ENCODE results near the gene MLLT10.
A peak's percentile ranks its signal among the peaks of the same experiment; 100 is the strongest.

The MLLT10 gene

DNA sequence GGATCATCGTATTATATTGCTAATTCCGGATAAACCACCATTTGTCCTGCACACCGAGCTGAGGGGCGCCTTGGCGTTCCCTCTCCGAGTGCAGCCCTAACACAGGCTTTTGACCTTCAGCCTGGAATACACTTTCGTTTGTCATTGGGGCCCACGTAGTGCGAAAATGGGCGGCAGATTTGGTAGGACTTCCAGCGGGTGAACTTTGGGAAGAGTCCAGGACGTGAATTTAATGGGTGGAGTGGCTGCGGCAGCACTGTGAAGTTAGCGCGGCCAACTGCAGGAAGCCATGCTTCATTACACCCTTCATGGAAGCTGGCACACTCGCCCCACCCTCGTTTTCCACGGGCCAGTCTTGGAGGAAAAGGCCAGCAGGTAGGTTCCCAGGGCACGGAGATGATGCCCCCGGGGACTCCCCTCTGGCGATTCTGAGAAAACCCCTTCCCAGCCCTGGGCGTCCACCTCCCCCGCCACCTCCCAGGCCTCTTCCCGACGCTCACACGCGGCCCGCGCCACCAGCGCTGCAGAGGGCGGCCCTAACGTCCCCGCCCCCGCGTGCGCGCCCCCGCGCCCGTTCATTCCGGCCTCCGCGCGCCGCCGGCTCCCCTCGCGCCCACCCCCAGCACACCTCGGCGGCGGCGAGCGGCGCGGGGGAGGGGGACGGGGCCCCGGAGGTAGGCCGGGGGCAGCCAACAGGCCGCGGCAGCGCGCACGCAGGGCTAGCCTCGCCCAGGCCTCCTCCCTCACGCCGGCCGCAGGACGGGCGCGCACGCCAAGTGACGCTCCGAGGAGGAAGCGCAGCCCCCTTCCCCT, at the start of gene MLLT10:
Gene MLLT10 (plus strand): TSS at position 766 of the 813 bp plus-strand sequence. CDS start 413 bp downstream, outside the sequence.
- Histone ChIP-seq H3K4me3 (peak within 1 kb of the TSS; percentile 83), H3K27ac (peak within 1 kb of the TSS; percentile 96), H3K36me3 (ENCODE audit: insufficient read depth, low read length) (peaks cover 4% of the 10 kb centered on the region), H3K9ac (ENCODE audit: insufficient read length) (peak within 1 kb of the TSS; percentile 87), H3K9me3 (ENCODE audit: low read depth, low read length) (no peaks in the 10 kb centered on the region)
- TF ChIP-seq POLR2AphosphoS5 (IDR thresholded peaks at IDR 0.05; ENCODE audit: borderline replicate concordance, low read depth, low read length) = peak; percentile 38
- TF ChIP-seq FOXP2 (optimal IDR thresholded peaks at IDR 0.05; ENCODE audit: control extremely low read depth, extremely low read length, insufficient read depth) = no peak
- no peak for DNase-seq (ENCODE audit: low read depth, low spot score)

DNA sequence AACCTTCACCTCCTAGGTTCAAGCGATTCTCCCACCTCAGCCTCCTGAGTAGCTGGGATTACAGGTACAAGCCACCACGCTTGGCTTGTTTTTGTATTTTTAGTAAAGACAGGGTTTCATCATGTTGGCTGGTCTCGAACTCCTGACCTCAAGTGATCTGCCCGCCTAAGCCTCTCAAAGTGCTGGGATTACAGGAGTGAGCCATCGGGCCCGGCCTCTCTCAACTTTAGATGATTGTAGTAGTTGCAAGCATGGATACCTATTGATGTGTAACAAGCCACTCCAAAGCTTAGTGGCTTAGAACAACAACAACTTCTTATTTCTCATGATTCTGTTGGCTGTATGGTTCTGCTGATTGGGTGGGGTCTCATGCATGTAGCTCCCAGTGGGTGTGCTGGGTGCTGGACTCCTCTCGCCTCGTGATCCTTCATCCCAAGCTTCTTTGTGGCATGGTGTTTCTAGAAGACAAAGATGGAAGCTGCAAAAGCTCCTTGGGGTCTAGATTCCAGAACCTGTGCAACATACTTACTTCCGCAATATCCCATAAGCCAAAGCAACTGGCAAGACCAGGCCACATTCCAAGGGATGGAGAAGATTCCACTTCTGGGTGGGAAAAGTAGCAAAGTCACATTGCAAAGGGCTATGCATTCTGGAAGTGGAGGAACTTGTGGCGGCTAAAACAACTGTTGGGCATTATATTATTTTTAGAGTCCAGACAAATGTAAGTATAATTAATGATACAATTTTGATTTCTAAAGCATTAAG, 46.4 kb upstream of the MLLT10 start:
- Histone ChIP-seq H3K4me3 (no peak overlapping the region), H3K9me3 (ENCODE audit: low read depth, low read length) (no peaks in the 10 kb centered on the region), H3K9ac (ENCODE audit: insufficient read length) (no peak overlapping the region), H3K27ac (no peak overlapping the region), H3K36me3 (ENCODE audit: insufficient read depth, low read length) (no peaks in the 10 kb centered on the region)
- no peak for TF ChIP-seq FOXP2 (optimal IDR thresholded peaks at IDR 0.05; ENCODE audit: control extremely low read depth, extremely low read length, insufficient read depth)
- no peak for TF ChIP-seq EZH2 (IDR thresholded peaks at IDR 0.05)
- TF ChIP-seq POLR2AphosphoS5 (IDR thresholded peaks at IDR 0.05; ENCODE audit: borderline replicate concordance, low read depth, low read length) = no peak
- no peak for DNase-seq (ENCODE audit: low read depth, low spot score)

GRCh38 chr10:21488246-21488956, 45.6 kb upstream of the MLLT10 start:
- no peak overlapping the region for H3K9ac ChIP-seq (ENCODE audit: insufficient read length)
- no peaks in the 10 kb centered on the region for H3K9me3 ChIP-seq (ENCODE audit: low read depth, low read length)
- no peak for TF ChIP-seq POLR2AphosphoS5 (IDR thresholded peaks at IDR 0.05; ENCODE audit: borderline replicate concordance, low read depth, low read length)
- no peak for TF ChIP-seq FOXP2 (optimal IDR thresholded peaks at IDR 0.05; ENCODE audit: control extremely low read depth, extremely low read length, insufficient read depth)
- TF ChIP-seq EZH2 (IDR thresholded peaks at IDR 0.05) = no peak
- peak overlapping the region; percentile 38; the same call in 1 of the 2 replicates for H3K4me3 ChIP-seq
- DNase-seq (ENCODE audit: low read depth, low spot score) = no peak
- H3K27ac ChIP-seq = no peak overlapping the region
- no peaks in the 10 kb centered on the region for H3K36me3 ChIP-seq (ENCODE audit: insufficient read depth, low read length)

DNA sequence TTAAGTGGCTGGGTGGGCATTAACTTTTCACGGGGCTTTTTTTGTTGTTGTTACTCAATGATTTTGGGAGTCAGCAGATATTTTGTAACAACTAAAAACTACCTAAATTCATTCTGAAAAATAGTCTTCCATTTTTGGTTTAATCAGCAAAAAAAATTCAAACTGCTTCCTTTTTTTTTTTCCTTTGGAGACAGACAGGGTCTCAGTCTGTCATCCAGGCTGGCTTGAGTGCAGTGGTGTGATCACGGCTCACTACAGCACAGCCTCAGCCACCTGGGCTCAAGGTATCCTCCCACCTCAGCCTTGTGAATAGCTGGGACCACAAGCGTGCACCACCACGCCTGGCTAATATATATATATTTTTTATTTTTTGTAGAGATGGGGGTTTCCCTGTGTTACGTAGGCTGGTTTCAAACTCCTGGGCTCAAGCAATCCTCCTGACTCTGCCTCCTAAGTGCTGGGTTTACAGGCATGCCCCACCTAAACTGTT, 45.0 kb upstream of the MLLT10 start:
- Histone ChIP-seq H3K9me3 (ENCODE audit: low read depth, low read length) (no peaks in the 10 kb centered on the region), H3K4me3 (peak overlapping the region; percentile 38; the same call in 1 of the 2 replicates), H3K27ac (no peak overlapping the region), H3K9ac (ENCODE audit: insufficient read length) (no peak overlapping the region), H3K36me3 (ENCODE audit: insufficient read depth, low read length) (no peaks in the 10 kb centered on the region)
- no peak for TF ChIP-seq EZH2 (IDR thresholded peaks at IDR 0.05)
- TF ChIP-seq POLR2AphosphoS5 (IDR thresholded peaks at IDR 0.05; ENCODE audit: borderline replicate concordance, low read depth, low read length) = no peak
- no peak for TF ChIP-seq FOXP2 (optimal IDR thresholded peaks at IDR 0.05; ENCODE audit: control extremely low read depth, extremely low read length, insufficient read depth)
- DNase-seq (ENCODE audit: low read depth, low spot score) = no peak

DNA sequence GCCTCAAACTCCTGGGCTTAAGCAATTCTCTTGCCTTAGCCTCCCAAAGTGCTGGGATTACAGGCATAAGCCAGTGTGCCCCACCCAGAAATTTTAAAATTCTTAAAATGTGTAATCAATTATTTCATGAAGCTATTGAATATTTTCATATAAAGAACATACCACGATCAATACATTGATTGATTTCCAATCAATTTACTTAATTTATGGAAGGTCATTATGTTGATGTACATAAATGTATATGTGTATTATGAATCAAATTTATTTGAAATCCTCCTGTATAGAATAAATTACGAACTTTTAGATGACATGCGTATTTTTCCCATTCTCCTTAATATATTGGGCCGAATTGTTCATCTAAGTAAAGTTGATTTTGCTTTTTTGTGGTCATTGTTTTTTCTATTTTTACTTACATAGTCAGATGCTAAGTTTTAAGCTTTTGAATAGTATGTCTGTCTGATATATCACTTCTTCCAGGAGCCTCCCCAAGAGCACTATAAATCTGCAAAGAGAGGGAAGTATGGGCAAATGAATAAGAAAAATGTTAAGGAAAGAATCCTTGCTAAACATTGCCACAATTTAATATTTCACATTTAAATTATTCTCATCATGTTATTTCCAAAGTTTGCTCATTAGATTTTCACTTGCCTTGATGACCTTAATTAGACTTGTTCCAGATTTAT, 43.9 kb upstream of the MLLT10 start:
- TF ChIP-seq POLR2AphosphoS5 (IDR thresholded peaks at IDR 0.05; ENCODE audit: borderline replicate concordance, low read depth, low read length) = no peak
- TF ChIP-seq EZH2 (IDR thresholded peaks at IDR 0.05) = no peak
- no peak for TF ChIP-seq FOXP2 (optimal IDR thresholded peaks at IDR 0.05; ENCODE audit: control extremely low read depth, extremely low read length, insufficient read depth)
- no peaks in the 10 kb centered on the region for H3K9me3 ChIP-seq (ENCODE audit: low read depth, low read length)
- H3K9ac ChIP-seq (ENCODE audit: insufficient read length) = no peak overlapping the region
- no peak for DNase-seq (ENCODE audit: low read depth, low spot score)
- no peak overlapping the region for H3K4me3 ChIP-seq
- H3K27ac ChIP-seq = no peak overlapping the region
- H3K36me3 ChIP-seq (ENCODE audit: insufficient read depth, low read length) = no peaks in the 10 kb centered on the region

DNA sequence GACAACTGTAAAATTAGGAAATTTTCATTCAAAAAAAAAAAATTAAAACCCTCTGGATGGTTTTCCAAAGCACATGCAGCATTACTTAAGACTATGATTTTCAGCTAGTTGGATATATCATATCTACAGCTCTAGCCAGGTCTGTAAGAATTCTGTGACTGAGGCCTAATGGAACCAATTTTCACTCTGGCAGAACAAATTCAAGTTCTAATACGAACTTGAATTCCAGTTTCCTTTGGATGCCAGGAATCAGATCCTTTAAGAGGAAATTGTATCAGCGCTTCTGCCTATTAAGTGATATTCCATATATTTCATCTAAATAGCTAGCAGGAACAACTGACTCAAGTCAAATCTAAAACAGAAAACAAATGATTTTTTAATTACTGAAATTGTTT, 43.3 kb upstream of the MLLT10 start:
- Histone ChIP-seq H3K4me3 (no peak overlapping the region), H3K36me3 (ENCODE audit: insufficient read depth, low read length) (no peaks in the 10 kb centered on the region), H3K27ac (no peak overlapping the region), H3K9me3 (ENCODE audit: low read depth, low read length) (no peaks in the 10 kb centered on the region), H3K9ac (ENCODE audit: insufficient read length) (no peak overlapping the region)
- no peak for DNase-seq (ENCODE audit: low read depth, low spot score)
- TF ChIP-seq FOXP2 (optimal IDR thresholded peaks at IDR 0.05; ENCODE audit: control extremely low read depth, extremely low read length, insufficient read depth) (no peak), EZH2 (IDR thresholded peaks at IDR 0.05) (no peak), POLR2AphosphoS5 (IDR thresholded peaks at IDR 0.05; ENCODE audit: borderline replicate concordance, low read depth, low read length) (no peak)

- no peak for DNase-seq (ENCODE audit: low read depth, low spot score)
- Histone ChIP-seq H3K9me3 (ENCODE audit: low read depth, low read length) (no peaks in the 10 kb centered on the region), H3K4me3 (no peak overlapping the region), H3K9ac (ENCODE audit: insufficient read length) (no peak overlapping the region), H3K36me3 (ENCODE audit: insufficient read depth, low read length) (no peaks in the 10 kb centered on the region), H3K27ac (no peak overlapping the region)
- no peak for TF ChIP-seq FOXP2 (optimal IDR thresholded peaks at IDR 0.05; ENCODE audit: control extremely low read depth, extremely low read length, insufficient read depth)
- TF ChIP-seq POLR2AphosphoS5 (IDR thresholded peaks at IDR 0.05; ENCODE audit: borderline replicate concordance, low read depth, low read length) = no peak
- TF ChIP-seq EZH2 (IDR thresholded peaks at IDR 0.05) = no peak
These were observed 41.6 kb upstream of the MLLT10 start for GRCh38 chr10:21492421-21492820.
